HG03457 (cell line): ENCODE results near the gene SORT1.

Experiments used
- ATAC-seq: cut with Tn5 transposase; IDR thresholded peaks from one replicate; pipeline ENCODE4 v1.9.1; 2021; ENCODE audit warnings: moderate number of reproducible peaks; ENCODE audit not compliant: unreplicated experiment

Gene SORT1

DNA sequence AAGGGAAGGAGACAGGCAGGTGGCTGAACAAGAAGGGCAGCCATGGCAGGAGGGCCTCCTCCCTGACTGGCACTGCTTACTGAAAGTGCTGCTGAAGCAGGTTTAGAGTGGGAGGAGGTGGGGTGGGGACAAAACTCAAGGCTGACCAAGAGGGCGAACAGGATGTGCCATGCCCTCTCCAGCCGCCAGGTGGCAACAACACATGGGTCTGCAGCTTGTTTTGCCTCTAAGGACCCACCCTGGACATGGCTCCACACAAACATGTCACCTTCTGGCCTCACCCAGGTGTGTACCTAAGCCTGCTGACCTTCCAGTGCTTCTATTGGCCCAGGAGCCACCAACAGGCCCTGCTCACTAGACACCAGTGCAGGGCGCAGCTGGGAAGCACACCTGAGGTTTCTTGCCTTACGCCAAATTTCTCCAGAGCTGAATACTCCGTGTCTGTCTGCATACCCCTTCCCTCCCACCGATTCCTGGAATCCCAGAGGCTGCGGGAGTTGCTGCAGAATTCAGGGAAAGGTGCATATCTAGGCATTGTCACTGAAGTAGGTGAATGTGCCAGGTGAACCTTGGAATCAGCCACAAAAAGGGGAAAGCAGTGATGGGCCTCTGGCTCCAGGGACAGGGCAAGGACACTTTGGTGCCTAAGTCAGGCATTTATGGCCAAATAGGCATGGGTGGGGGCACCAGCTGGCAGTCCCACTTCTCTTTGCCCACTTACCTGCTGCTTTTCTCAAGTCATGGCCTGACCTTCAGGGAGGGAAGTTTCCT is 120.1 kb downstream of the SORT1 start:
- ATAC-seq: no peak

DNA sequence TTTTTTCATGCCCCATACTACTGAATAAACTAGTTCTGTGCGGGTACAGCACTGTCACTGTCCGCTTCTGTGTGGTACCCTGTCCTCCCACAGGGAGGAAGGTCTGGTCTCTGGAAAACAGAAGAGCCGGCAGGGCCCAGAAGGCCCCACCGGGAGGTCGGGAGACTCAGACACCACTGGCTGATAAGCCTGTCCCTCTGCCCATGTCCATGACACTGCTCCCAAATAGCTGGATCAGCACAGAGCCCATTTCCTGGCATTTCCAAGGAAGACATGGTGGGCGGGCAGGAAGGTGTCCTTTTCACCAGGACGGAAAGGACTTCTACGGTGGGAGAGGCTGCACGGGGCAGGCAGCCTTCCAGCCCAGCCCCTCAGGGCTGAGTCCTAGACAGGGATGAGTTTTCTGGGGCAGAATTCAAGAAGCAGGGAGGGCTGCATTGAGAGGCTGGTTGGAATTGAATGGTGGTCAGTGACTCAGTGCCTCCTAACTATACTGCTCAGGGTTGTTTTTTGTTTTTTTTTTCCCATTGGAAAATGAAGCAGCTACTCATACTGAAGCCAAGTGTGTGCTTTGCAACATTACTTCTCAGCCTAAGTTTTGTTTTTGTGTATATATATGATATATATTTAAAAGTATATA is 121.9 kb downstream of the SORT1 start:
- no peak for ATAC-seq

DNA sequence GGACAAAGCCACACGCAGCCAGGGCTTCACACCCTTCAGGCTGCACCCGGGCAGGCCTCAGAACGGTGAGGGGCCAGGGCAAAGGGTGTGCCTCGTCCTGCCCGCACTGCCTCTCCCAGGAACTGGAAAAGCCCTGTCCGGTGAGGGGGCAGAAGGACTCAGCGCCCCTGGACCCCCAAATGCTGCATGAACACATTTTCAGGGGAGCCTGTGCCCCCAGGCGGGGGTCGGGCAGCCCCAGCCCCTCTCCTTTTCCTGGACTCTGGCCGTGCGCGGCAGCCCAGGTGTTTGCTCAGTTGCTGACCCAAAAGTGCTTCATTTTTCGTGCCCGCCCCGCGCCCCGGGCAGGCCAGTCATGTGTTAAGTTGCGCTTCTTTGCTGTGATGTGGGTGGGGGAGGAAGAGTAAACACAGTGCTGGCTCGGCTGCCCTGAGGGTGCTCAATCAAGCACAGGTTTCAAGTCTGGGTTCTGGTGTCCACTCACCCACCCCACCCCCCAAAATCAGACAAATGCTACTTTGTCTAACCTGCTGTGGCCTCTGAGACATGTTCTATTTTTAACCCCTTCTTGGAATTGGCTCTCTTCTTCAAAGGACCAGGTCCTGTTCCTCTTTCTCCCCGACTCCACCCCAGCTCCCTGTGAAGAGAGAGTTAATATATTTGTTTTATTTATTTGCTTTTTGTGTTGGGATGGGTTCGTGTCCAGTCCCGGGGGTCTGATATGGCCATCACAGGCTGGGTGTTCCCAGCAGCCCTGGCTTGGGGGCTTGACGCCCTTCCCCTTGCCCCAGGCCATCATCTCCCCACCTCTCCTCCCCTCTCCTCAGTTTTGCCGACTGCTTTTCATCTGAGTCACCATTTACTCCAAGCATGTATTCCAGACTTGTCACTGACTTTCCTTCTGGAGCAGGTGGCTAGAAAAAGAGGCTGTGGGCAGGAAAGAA is 122.9 kb downstream of the SORT1 start:
- no peak for ATAC-seq

DNA sequence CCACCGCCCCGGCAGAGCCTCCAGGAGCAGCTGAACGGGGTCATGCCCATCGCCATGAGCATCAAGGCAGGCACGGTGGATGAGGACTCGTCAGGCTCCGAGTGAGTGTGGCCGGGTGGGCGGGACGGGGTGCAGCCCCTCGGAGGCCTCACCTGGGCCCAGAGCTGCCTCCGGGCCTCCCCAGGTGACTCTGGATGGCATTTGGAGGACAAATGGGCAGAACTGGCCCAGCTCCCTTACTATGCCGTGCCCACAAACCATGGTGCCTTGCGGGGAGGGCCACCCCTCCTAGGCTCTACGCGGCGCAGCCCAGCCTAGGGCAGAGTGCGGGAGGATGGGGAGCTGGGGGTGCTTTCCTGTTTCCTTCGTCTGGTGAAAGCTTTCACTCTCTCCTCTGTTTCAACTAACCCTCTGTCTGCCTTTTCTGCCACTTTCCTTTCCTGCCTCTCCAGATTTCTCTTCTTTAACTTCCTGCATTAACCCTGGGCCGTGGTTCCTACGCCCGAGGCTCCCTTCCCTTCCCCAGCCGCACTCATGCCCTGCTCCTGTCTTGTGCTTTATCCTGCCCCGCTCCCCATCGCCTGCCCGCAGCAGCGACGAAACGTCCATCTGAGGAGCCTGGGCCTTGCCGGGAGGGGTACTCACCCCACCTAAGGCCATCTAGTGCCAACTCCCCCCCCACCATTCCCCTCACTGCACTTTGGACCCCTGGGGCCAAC is 124.0 kb downstream of the SORT1 start:
- ATAC-seq: no peak

GRCh38 chr1:109272831-109273547 is 124.7 kb downstream of the SORT1 start:
- ATAC-seq: no peak

DNA sequence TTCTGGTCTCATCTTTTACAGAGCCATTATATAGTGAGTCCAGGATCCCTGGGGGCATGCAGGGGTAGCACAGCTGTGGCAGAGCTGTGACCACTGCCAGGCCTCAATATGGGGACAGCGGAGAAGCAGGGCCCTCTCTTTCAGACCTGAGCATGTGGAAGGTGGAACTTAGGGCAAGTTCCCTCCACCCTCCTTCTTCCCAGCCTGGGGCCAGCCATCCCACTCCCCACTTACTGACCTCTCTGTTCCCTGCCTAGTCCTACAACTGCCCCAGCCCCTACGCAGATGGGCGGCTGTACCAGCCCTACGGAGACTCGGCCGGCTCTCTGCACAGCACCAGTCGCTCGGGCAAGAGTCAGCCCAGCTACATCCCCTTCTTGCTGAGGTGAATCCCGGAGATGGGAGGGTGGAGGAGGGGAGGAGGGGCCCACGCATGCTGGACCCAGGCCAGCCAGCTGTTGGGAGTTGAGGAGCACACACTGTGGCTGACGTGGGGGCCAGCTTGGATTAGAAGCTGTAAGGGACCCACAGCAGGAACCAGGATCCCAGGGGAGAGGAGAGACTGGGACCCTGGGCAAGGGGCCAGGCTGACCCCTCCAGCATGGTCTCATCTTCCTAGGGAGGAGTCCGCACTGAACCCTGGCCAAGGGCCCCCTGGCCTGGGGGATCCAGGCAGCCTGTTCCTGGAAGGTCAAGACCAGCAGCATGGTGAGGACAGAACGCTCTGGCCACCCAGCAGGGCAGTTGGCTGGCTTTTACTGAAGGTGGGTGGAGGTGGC is 125.5 kb downstream of the SORT1 start:
- ATAC-seq: no peak

- ATAC-seq: no peak
Observed at GRCh38 chr1:109271458-109271857, 126.3 kb downstream of the SORT1 start.

GRCh38 chr1:109270623-109271317 is 126.9 kb downstream of the SORT1 start:
- no peak for ATAC-seq

DNA sequence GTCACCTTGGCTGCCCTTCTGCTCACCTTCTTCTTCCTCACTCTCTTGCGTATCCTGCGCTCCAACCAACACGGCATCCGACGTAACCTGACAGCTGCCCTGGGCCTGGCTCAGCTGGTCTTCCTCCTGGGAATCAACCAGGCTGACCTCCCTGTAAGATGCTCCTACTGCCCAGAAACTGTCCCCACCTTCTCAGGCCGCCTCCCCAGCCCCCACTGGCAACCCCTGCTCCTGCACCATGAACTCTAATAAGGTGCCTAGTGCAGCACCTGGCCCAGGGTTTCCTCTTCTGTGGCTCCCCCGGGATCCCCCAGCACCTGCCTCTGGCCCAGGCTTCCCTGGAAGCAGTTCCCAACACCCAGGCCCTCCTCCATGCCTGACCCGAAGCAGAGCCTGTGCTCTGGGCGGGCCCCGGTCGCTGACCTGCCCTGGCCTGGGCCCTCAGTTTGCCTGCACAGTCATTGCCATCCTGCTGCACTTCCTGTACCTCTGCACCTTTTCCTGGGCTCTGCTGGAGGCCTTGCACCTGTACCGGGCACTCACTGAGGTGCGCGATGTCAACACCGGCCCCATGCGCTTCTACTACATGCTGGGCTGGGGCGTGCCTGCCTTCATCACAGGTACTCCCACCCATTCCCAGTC is 127.6 kb downstream of the SORT1 start:
- no peak for ATAC-seq

DNA sequence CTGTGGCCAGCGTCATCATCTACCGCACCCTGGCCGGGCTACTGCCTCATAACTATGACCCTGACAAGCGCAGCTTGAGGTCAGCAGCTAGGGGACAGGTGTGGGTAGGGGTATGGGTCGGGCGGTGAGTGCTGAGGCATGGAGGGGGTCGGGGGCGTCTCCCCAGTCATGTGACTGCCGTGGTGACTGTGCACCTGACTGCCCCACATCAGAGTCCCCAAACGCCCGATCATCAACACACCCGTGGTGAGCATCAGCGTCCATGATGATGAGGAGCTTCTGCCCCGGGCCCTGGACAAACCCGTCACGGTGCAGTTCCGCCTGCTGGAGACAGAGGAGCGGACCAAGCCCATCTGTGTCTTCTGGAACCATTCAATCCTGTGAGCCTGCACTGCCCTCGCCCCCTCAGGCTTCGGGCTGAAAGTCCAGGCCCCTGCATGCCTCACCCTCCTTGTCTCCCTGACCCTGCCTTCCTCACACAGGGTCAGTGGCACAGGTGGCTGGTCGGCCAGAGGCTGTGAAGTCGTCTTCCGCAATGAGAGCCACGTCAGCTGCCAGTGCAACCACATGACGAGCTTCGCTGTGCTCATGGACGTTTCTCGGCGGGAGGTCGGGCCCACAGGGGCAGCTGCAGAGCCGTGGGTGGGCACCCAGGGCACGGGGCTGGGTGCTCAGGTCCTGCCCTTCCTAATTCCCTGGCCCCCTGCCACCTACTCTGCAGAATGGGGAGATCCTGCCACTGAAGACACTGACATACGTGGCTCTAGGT is 128.3 kb downstream of the SORT1 start:
- ATAC-seq: no peak

DNA sequence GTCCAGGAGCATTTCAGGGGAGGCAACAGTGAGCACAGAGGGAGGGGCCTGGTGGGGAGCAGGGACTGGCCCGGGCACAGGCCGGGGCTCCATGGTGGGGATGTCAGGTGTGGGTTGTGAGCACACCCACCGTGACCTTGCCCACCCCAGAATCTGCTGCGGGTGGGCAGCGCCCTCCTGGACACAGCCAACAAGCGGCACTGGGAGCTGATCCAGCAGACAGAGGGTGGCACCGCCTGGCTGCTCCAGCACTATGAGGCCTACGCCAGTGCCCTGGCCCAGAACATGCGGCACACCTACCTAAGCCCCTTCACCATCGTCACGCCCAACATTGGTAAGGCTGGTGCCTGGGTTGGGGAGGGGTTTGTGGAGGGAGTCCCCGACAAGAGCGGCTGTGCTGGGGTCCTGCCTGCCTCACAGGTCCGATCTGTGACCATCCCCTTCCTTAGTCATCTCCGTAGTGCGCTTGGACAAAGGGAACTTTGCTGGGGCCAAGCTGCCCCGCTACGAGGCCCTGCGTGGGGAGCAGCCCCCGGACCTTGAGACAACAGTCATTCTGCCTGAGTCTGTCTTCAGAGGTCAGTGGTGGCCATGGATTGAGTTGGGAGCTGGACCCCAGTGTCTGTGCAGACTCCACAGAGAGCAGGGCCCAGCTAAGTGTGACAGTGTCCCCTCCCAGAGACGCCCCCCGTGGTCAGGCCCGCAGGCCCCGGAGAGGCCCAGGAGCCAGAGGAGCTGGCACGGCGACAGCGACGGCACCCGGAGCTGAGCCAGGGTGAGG is 129.1 kb downstream of the SORT1 start:
- no peak for ATAC-seq

DNA sequence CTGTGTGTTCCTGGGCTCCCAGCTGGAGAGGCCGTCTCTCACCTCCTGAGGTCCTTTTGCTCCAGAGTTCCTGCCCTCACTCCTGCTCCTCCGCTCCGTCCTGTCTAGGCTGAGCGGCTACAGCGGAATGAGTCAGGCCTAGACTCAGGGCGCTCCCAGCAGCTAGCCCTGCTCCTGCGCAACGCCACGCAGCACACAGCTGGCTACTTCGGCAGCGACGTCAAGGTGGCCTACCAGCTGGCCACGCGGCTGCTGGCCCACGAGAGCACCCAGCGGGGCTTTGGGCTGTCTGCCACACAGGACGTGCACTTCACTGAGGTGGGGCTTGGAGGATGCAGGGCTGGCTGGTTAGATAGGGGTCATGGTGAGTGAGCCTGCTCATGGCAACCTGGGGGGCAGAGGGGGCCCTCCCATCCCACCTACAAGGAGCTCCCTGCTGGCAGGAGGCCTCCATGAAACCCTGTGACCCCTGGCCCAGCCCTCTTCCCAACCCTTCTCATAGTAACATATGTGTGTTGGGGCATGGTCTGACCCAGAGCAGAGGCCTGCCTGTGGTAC is 129.9 kb downstream of the SORT1 start:
- no peak for ATAC-seq

DNA sequence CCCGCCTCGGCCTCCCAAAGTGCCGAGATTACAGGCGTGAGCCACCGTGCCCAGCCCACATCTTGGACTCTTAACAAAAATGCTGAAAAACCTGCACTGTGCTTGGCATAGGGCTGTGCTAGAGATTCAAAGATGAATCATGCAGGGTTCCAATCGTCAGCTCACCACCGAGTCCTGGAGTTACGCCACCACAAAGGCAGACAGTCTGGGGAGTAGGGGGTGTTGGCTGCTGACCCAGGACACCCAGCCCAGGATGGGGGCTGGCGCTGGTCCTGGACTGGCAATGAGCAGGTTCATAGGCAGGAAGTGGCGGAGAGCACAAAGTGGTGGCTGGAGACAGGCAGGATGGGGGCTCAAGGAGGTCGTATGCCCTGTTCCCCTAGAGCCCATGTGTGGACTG is 130.8 kb downstream of the SORT1 start:
- no peak for ATAC-seq

DNA sequence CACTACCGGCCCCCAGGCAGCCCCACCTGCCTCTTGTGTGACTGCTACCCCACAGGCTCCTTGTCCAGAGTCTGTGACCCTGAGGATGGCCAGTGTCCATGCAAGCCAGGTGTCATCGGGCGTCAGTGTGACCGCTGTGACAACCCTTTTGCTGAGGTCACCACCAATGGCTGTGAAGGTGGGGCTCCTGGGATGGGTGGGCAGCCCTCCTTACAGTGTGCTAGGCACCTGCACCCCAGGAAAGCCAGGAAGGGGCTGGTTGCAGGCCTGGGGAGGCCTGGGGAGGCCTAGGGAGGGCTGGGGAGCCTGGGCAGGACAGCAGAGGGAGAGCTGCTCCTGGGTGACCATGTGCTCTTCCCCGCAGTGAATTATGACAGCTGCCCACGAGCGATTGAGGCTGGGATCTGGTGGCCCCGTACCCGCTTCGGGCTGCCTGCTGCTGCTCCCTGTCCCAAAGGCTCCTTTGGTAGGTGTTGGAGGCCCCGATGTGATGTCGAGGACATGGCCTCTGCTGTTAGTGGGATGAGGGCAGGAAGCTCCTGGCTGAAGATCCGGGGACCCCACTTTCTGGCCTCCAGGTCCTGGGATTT is 131.9 kb downstream of the SORT1 start:
- no peak for ATAC-seq

DNA sequence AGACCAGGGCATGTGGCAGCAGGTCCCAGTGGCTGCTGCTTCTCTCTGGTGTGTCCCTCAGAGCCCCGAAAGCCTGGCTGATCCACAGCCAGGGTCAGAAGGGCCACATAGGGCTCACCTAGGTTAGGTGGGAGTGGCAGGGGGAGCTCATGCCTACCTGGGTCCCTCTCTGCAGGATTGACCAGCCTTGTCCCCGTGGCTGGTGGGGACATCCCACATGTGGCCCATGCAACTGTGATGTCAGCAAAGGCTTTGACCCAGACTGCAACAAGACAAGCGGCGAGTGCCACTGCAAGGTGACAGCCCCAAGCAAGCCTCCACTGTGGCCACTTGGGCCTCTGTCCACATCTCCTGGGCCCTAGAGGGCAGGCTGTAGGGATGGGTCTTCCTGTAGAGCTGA is 132.7 kb downstream of the SORT1 start:
- no peak for ATAC-seq

- ATAC-seq: no peak
Observed at GRCh38 chr1:109264379-109264755, 133.4 kb downstream of the SORT1 start.
